ENCODE measurements around the gene KYAT1.

The KYAT1 gene

GRCh38 chr9:128912270-128912853, 30.6 kb upstream of the KYAT1 start:
- Histone ChIP-seq H3K4me3 (no peak overlapping the region), H4K20me1 (peaks cover 27 to 93% (median 68%) of the 10 kb centered on the region in 11 experiments; a peak in 21 of 22 replicates), H3K36me3 (peaks cover 47 to 98% (median 89%) of the 10 kb centered on the region in 11 experiments), H3K27ac (peak overlapping the region in 6 of 11 experiments; percentile 1 to 58 (median 33); a peak in 8 of 22 replicates), H3K27me3 (no peaks in the 10 kb centered on the region), H3K4me1 (peaks cover 21 to 52% (median 36%) of the 10 kb centered on the region in 10 experiments), H3K4me2 (peak overlapping the region in 6 of 11 experiments; percentile 62 to 85 (median 78); a peak in 12 of 22 replicates), H3K9me3 (replicated peaks in 1 of 11) (no peaks in the 10 kb centered on the region), H3K9ac (no peak overlapping the region; a peak in 1 of 22 replicates)
- TF ChIP-seq Cebpa-rat (IDR thresholded peaks at IDR 0.05) = no peak

- H3K36me3 ChIP-seq = peaks cover 47 to 98% (median 89%) of the 10 kb centered on the region in 11 experiments
- peak overlapping the region in 1 of 10 experiments; percentile 15; a peak in 1 of 20 replicates for H3K4me3 ChIP-seq
- H4K20me1 ChIP-seq = peaks cover 27 to 98% (median 69%) of the 10 kb centered on the region in 11 experiments; a peak in 21 of 22 replicates
- H3K9ac ChIP-seq = peak overlapping the region in 10 of 11 experiments; percentile 23 to 60 (median 36); a peak in 15 of 22 replicates
- TF ChIP-seq Cebpa-rat (IDR thresholded peaks at IDR 0.05) = no peak
- peak overlapping the region; percentile 17 to 85 (median 72); a peak in 20 of 22 replicates for H3K4me2 ChIP-seq
- no peaks in the 10 kb centered on the region for H3K9me3 ChIP-seq (replicated peaks in 1 of 11)
- H3K4me1 ChIP-seq = peaks cover 19 to 52% (median 33%) of the 10 kb centered on the region in 10 experiments
- no peaks in the 10 kb centered on the region for H3K27me3 ChIP-seq
- peak overlapping the region in 7 of 11 experiments; percentile 3 to 58 (median 48); a peak in 14 of 22 replicates for H3K27ac ChIP-seq
Measured at GRCh38 chr9:128911529-128912035, 29.8 kb upstream of the KYAT1 start.

GRCh38 chr9:128910906-128911305, 29.2 kb upstream of the KYAT1 start:
- Histone ChIP-seq H3K9me3 (replicated peaks in 1 of 11) (no peaks in the 10 kb centered on the region), H3K4me2 (peak overlapping the region; percentile 17 to 85 (median 72); a peak in 19 of 22 replicates), H3K4me3 (peak overlapping the region in 1 of 10 experiments; percentile 15; a peak in 1 of 20 replicates), H3K27me3 (no peaks in the 10 kb centered on the region), H3K27ac (peak overlapping the region in 3 of 11 experiments; percentile 40 to 58 (median 48); a peak in 4 of 22 replicates), H4K20me1 (peaks cover 27 to 92% (median 69%) of the 10 kb centered on the region in 11 experiments; a peak in 21 of 22 replicates), H3K36me3 (peaks cover 42 to 96% (median 85%) of the 10 kb centered on the region in 11 experiments), H3K9ac (peak overlapping the region in 7 of 11 experiments; percentile 23 to 60 (median 38); a peak in 5 of 22 replicates), H3K4me1 (peaks cover 19 to 52% (median 31%) of the 10 kb centered on the region in 10 experiments)
- TF ChIP-seq Cebpa-rat (IDR thresholded peaks at IDR 0.05) = no peak

GRCh38 chr9:128909859-128910258, 28.1 kb upstream of the KYAT1 start:
- Histone ChIP-seq H3K4me3 (no peak overlapping the region), H3K27ac (peak overlapping the region in 4 of 11 experiments; percentile 13 to 40 (median 24); a peak in 3 of 22 replicates), H3K4me1 (peaks cover 19 to 52% (median 33%) of the 10 kb centered on the region in 10 experiments), H4K20me1 (peaks cover 27 to 89% (median 69%) of the 10 kb centered on the region in 11 experiments; a peak in 21 of 22 replicates), H3K36me3 (peaks cover 38 to 91% (median 77%) of the 10 kb centered on the region in 11 experiments), H3K4me2 (no peak overlapping the region), H3K9me3 (replicated peaks in 1 of 11) (no peaks in the 10 kb centered on the region), H3K27me3 (no peaks in the 10 kb centered on the region), H3K9ac (peak overlapping the region in 2 of 11 experiments; percentile 6 to 31; a peak in 2 of 22 replicates)
- no peak for TF ChIP-seq Cebpa-rat (IDR thresholded peaks at IDR 0.05)

- H3K4me3 ChIP-seq = no peak overlapping the region
- peaks cover 22 to 76% (median 54%) of the 10 kb centered on the region in 11 experiments; a peak in 21 of 22 replicates for H4K20me1 ChIP-seq
- no peak overlapping the region for H3K4me2 ChIP-seq
- H3K9ac ChIP-seq = no peak overlapping the region
- no peaks in the 10 kb centered on the region for H3K9me3 ChIP-seq (replicated peaks in 1 of 11)
- H3K27me3 ChIP-seq = no peaks in the 10 kb centered on the region
- TF ChIP-seq Cebpa-rat (IDR thresholded peaks at IDR 0.05) = no peak
- H3K36me3 ChIP-seq = peaks cover 38 to 76% (median 63%) of the 10 kb centered on the region in 11 experiments
- H3K27ac ChIP-seq = no peak overlapping the region
- peaks cover 19 to 47% (median 31%) of the 10 kb centered on the region in 10 experiments for H3K4me1 ChIP-seq
Measured at GRCh38 chr9:128908372-128908771, 26.6 kb upstream of the KYAT1 start.

- TF ChIP-seq Cebpa-rat (IDR thresholded peaks at IDR 0.05) = no peak
- Histone ChIP-seq H3K9ac (no peak overlapping the region), H3K4me3 (no peak overlapping the region), H3K9me3 (replicated peaks in 1 of 11) (no peaks in the 10 kb centered on the region), H3K4me1 (peaks cover 25 to 46% (median 38%) of the 10 kb centered on the region in 10 experiments), H3K27ac (no peak overlapping the region), H3K4me2 (no peak overlapping the region), H4K20me1 (peaks cover 17 to 75% (median 54%) of the 10 kb centered on the region in 11 experiments; a peak in 21 of 22 replicates), H3K27me3 (no peaks in the 10 kb centered on the region), H3K36me3 (peaks cover 38 to 62% (median 53%) of the 10 kb centered on the region in 11 experiments)
Measured at GRCh38 chr9:128906741-128907140, 25.0 kb upstream of the KYAT1 start.

GRCh38 chr9:128905964-128906363, 24.2 kb upstream of the KYAT1 start:
- Histone ChIP-seq H3K27ac (peak overlapping the region in 1 of 11 experiments; percentile 36; a peak in 3 of 22 replicates), H3K4me2 (no peak overlapping the region), H3K36me3 (peaks cover 38 to 54% (median 46%) of the 10 kb centered on the region in 11 experiments), H4K20me1 (peaks cover 9 to 74% (median 50%) of the 10 kb centered on the region in 11 experiments; a peak in 21 of 22 replicates), H3K9me3 (replicated peaks in 1 of 11) (no peaks in the 10 kb centered on the region), H3K4me1 (peaks cover 21 to 46% (median 38%) of the 10 kb centered on the region in 10 experiments), H3K4me3 (no peak overlapping the region), H3K27me3 (no peaks in the 10 kb centered on the region), H3K9ac (no peak overlapping the region)
- no peak for TF ChIP-seq Cebpa-rat (IDR thresholded peaks at IDR 0.05)

GRCh38 chr9:128903871-128904620, 22.3 kb upstream of the KYAT1 start:
- Histone ChIP-seq H3K9me3 (replicated peaks in 1 of 11) (no peaks in the 10 kb centered on the region), H3K9ac (peak overlapping the region in 4 of 11 experiments; percentile 16 to 38 (median 24); a peak in 5 of 22 replicates), H3K4me1 (peaks cover 27 to 50% (median 46%) of the 10 kb centered on the region in 10 experiments), H3K27me3 (no peaks in the 10 kb centered on the region), H3K27ac (peak overlapping the region in 6 of 11 experiments; percentile 5 to 85 (median 23); a peak in 6 of 22 replicates), H3K4me2 (no peak overlapping the region), H3K4me3 (no peak overlapping the region), H3K36me3 (peaks cover 26 to 37% (median 29%) of the 10 kb centered on the region in 11 experiments), H4K20me1 (peaks cover 0 to 71% (median 30%) of the 10 kb centered on the region in 11 experiments; a peak in 17 of 22 replicates)
- no peak for TF ChIP-seq Cebpa-rat (IDR thresholded peaks at IDR 0.05)
